ENCODE measurements around the gene AP1M1. TPM values are rescaled to one million over a fixed set of nuclear protein-coding genes. Genes with fewer than 3 reads are reported as not detected.

AP1M1 gene
- total RNA-seq, 4 donors from 2014 or later = 68.2 to 119 (median 73.5) TPM

GRCh38 chr19:16223746-16224145 lies 26.0 kb downstream of the AP1M1 start:
- in situ Hi-C loops (cut with MboI; ENCODE audit: low sequenced_read_pairs in 4 of 4) (loop anchor here in 1 of 4 donors (25.0 kb wide), 1 partner anchor 289 kb away; no protein-coding TSS in a partner anchor), intact Hi-C loops (cut with DNase I; ENCODE audit: low total_unique reads) (no loop called here)

GRCh38 chr19:16224293-16225045 lies 26.8 kb downstream of the AP1M1 start:
- H3K27me3 ChIP-seq = no peaks in the 10 kb centered on the region
- ATAC-seq (no peak), DNase-seq (no peak)
- no peak overlapping the region for H3K4me3 ChIP-seq
- H3K36me3 ChIP-seq = peaks cover 0 to 92% of the 10 kb centered on the region in 2 donors
- intact Hi-C loops (cut with DNase I; ENCODE audit: low total_unique reads) (no loop called here), in situ Hi-C loops (cut with MboI; ENCODE audit: low sequenced_read_pairs in 4 of 4) (loop anchor here in 2 of 4 donors (25.0 kb wide), 2 partner anchors 288 to 313 kb away; partner anchors contain the start of gene CHERP (in 1 of the 2))
- H3K27ac ChIP-seq = no peak overlapping the region
- peaks cover 0 to 15% (median 0%) of the 10 kb centered on the region in 3 donors for H3K9me3 ChIP-seq
- H3K4me1 ChIP-seq = no peaks in the 10 kb centered on the region
- no peak for TF ChIP-seq CTCF (IDR thresholded peaks at IDR 0.05 in 4 of 5, conservative IDR thresholded peaks at IDR 0.05 in 1 of 5)
- TF ChIP-seq POLR2A (IDR thresholded peaks at IDR 0.05) = no peak

More at GRCh38 chr19:16223746-16224145, 26.0 kb downstream of the AP1M1 start:
- H3K36me3 ChIP-seq = peaks cover 0 to 85% of the 10 kb centered on the region in 2 donors
- no peak for TF ChIP-seq CTCF (IDR thresholded peaks at IDR 0.05 in 4 of 5, conservative IDR thresholded peaks at IDR 0.05 in 1 of 5)
- no peak for TF ChIP-seq POLR2A (IDR thresholded peaks at IDR 0.05)
- H3K27me3 ChIP-seq = no peaks in the 10 kb centered on the region
- H3K9me3 ChIP-seq = peaks cover 0 to 15% (median 0%) of the 10 kb centered on the region in 3 donors
- no peak for DNase-seq
- no peaks in the 10 kb centered on the region for H3K4me1 ChIP-seq
- no peak for ATAC-seq
- H3K4me3 ChIP-seq = no peak overlapping the region
- H3K27ac ChIP-seq = no peak overlapping the region

GRCh38 chr19:16225279-16226183 lies 27.8 kb downstream of the AP1M1 start:
- no peak for ATAC-seq
- in situ Hi-C loops (cut with MboI; ENCODE audit: low sequenced_read_pairs in 4 of 4) = loop anchor here in 1 of 4 donors (25.0 kb wide), 1 partner anchor 312 kb away; the partner anchor contains the start of gene CHERP
- H3K4me3 ChIP-seq = no peak overlapping the region
- no peaks in the 10 kb centered on the region for H3K27me3 ChIP-seq
- no peak overlapping the region for H3K27ac ChIP-seq
- H3K9me3 ChIP-seq = peaks cover 0 to 13% (median 0%) of the 10 kb centered on the region in 3 donors
- H3K4me1 ChIP-seq = no peaks in the 10 kb centered on the region
- intact Hi-C loops (cut with DNase I; ENCODE audit: low total_unique reads) = no loop called here
- no peak for TF ChIP-seq CTCF (IDR thresholded peaks at IDR 0.05 in 4 of 5, conservative IDR thresholded peaks at IDR 0.05 in 1 of 5)
- TF ChIP-seq POLR2A (IDR thresholded peaks at IDR 0.05) = no peak
- DNase-seq = no peak
- peaks cover 0 to 97% of the 10 kb centered on the region in 2 donors for H3K36me3 ChIP-seq

- no peak for ATAC-seq
Measured at GRCh38 chr19:16226184-16226591, 28.5 kb downstream of the AP1M1 start.

More at GRCh38 chr19:16226184-16226591, 28.5 kb downstream of the AP1M1 start:
- in situ Hi-C loops (cut with MboI; ENCODE audit: low sequenced_read_pairs in 4 of 4) (loop anchor here in 1 of 4 donors (25.0 kb wide), 1 partner anchor 311 kb away; the partner anchor contains the start of gene CHERP), intact Hi-C loops (cut with DNase I; ENCODE audit: low total_unique reads) (no loop called here)
- Histone ChIP-seq H3K4me3 (no peak overlapping the region), H3K9me3 (peaks cover 0 to 7% (median 0%) of the 10 kb centered on the region in 3 donors), H3K4me1 (no peaks in the 10 kb centered on the region), H3K27me3 (no peaks in the 10 kb centered on the region), H3K36me3 (peaks cover 0 to 93% of the 10 kb centered on the region in 2 donors), H3K27ac (no peak overlapping the region)
- DNase-seq = no peak
- TF ChIP-seq CTCF (IDR thresholded peaks at IDR 0.05 in 4 of 5, conservative IDR thresholded peaks at IDR 0.05 in 1 of 5) = no peak
- no peak for TF ChIP-seq POLR2A (IDR thresholded peaks at IDR 0.05)

All from gastrocnemius medialis (tissue), 4 donors.